GM12875 (cell line): ENCODE measurements around the gene NR1H2.

Experiments
- H3K4me3 ChIP-seq: one replicate; pipeline ENCODE4 v1.5.1; 2011; ENCODE audit warnings: low read depth, low read length, control low read depth
- CTCF ChIP-seq: IDR thresholded peaks from 2 replicates; pipeline ENCODE4 v1.5.1; 2011; ENCODE audit warnings: low read depth, mild to moderate bottlenecking, control low read depth, inconsistent platforms, low read length, moderate library complexity, borderline replicate concordance; ENCODE audit not compliant: insufficient read depth

The NR1H2 gene

GRCh38 chr19:50419580-50420035, 43.4 kb downstream of the NR1H2 start:
- TF ChIP-seq CTCF, result no peak

GRCh38 chr19:50420127-50420526, 43.9 kb downstream of the NR1H2 start:
- H3K4me3 ChIP-seq, result peak overlapping the region; percentile 84
- TF ChIP-seq CTCF, result no peak

More at GRCh38 chr19:50419580-50420035, 43.4 kb downstream of the NR1H2 start:
- H3K4me3 ChIP-seq, result peak overlapping the region; percentile 84

GRCh38 chr19:50420808-50421207, 44.6 kb downstream of the NR1H2 start:
- H3K4me3 ChIP-seq, result peak overlapping the region; percentile 84
- TF ChIP-seq CTCF, result no peak

DNA sequence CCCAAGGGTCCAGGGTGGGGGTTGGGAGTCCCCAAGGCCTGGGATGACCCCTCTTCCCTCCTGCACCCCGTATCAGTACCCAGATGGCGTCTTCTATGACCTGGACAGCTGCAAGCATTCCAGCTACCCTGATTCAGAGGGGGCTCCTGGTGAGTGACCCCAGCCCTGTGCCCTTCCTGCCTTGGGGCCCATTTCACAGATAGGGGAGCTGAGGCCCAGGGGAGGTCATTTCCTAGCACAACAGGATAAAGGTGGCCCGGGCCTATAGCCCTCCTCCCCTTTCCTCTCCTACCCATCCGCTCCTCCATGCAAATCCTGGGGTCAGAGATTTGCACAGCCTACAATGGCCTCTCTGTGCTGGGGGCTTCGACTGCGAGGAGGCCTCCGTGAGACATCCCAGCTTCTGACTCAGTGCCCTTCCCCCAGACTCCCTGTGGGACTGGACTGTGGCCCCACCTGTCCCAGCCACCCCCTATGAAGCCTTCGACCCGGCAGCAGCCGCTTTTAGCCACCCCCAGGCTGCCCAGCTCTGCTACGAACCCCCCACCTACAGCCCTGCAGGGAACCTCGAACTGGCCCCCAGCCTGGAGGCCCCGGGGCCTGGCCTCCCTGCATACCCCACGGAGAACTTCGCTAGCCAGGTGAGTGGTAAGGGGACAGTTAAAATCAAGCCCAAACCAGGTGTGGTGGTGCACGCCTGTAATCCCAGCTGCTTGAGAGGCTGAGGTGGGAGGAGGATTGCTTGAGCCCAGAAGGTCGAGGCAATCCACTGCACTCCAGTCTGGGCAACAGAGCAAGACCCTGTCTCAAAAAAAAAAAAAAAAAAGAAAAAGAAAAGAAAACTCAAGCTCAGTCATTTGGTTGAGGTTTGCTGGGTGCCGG, 46.4 kb downstream of the NR1H2 start:
- TF ChIP-seq CTCF, result no peak
- no peak overlapping the region for H3K4me3 ChIP-seq

- H3K4me3 ChIP-seq, result no peak overlapping the region
- no peak for TF ChIP-seq CTCF
Measured at GRCh38 chr19:50423279-50424113, 47.2 kb downstream of the NR1H2 start.

DNA sequence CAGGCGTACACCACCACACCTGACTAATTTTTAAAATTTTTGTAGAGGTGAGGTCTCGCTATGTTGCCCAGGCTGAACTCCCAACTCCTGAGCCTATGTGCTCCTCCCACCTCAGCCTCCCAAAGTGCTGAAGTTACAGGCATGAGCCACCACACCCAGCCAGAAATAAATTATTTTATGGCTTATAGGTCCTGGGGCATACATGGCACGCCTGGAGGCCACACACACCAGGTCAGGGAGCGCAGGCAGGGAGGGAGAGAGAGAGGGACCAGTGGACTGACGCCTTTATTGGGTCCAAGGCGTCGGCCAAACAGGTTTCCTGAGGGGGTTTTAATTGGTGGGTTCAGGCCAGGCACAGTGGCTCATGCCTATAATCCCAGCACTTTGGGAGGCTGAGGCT, 49.3 kb downstream of the NR1H2 start:
- H3K4me3 ChIP-seq, result no peak overlapping the region
- no peak for TF ChIP-seq CTCF
